Lung (tissue), 12 donors: ENCODE results near the gene GRM4. TPM values are rescaled to one million over a fixed set of nuclear protein-coding genes. Genes with fewer than 3 reads are reported as not detected.

ENCODE experiments used
- ATAC-seq: fragments of 200-7000 bp; cut with Tn5 transposase; one replicate; pipeline ENCODE4 v1.9.1; 2020; ENCODE audit warnings: moderate number of reproducible peaks; ENCODE audit not compliant: insufficient read depth, low FRiP score
- DNase-seq, 3 donors: peaks; one replicate each; pipeline ENCODE4 v3.0.0-alpha.2; 2013 to 2017
- H3K27ac ChIP-seq, 2 donors: one replicate each; pipeline ENCODE4 v1.5.1; 2013; ENCODE audit warnings: mild to moderate bottlenecking in 2 of 2, moderate library complexity in 2 of 2, control low read depth in 1 of 2, inconsistent platforms in 1 of 2, low read depth in 1 of 2, low read length in 1 of 2
- H3K27me3 ChIP-seq, 3 donors: one replicate each; pipeline ENCODE4 v1.5.1; 2013; ENCODE audit warnings: low read length in 2 of 3; ENCODE audit not compliant: control insufficient read depth in 3 of 3, insufficient read depth in 3 of 3
- H3K36me3 ChIP-seq, 4 donors: one replicate each; pipeline ENCODE4 v1.5.1; 2013; ENCODE audit warnings: low read length in 4 of 4, mild to moderate bottlenecking in 1 of 4, moderate library complexity in 1 of 4; ENCODE audit not compliant: control insufficient read depth in 4 of 4, insufficient read depth in 4 of 4
- H3K4me1 ChIP-seq, 5 donors: one replicate each; pipeline ENCODE4 v1.5.1; 2013; ENCODE audit warnings: low read length in 5 of 5, mild to moderate bottlenecking in 2 of 5, moderate library complexity in 1 of 5; ENCODE audit not compliant: control insufficient read depth in 5 of 5, insufficient read depth in 5 of 5
- H3K4me3 ChIP-seq: one replicate; pipeline ENCODE4 v1.5.1; 2013; ENCODE audit warnings: mild to moderate bottlenecking, control low read depth, moderate library complexity
- H3K9ac ChIP-seq, 2 donors: one replicate each; pipeline ENCODE4 v1.5.1; 2013; ENCODE audit warnings: low read length in 2 of 2, control low read depth in 1 of 2; ENCODE audit not compliant: insufficient read depth in 1 of 2
- H3K9me3 ChIP-seq, 4 donors: one replicate each; pipeline ENCODE4 v1.5.1; 2013; ENCODE audit warnings: low read length in 3 of 4, mild to moderate bottlenecking in 1 of 4, moderate library complexity in 1 of 4; ENCODE audit not compliant: control insufficient read depth in 4 of 4, insufficient read depth in 3 of 4
- CTCF ChIP-seq: IDR thresholded peaks from 2 replicates; pipeline ENCODE4 v1.5.1; 2012; ENCODE audit warnings: mild to moderate bottlenecking; ENCODE audit errors: control extremely low read depth, extremely low read depth
- WGBS, 2 donors: extraction: QIAGEN DNeasy Blood & Tissue Kit; methylation state at CpG; one replicate each; pipeline ENCODE4 v1.1.7; 2013; 5-methylcytosine and 5-hydroxymethylcytosine counted together
- polyA plus RNA-seq, 2 donors: library from polyadenylated mRNA; stranded (reverse); fragments of 200-250 nt; gene quantifications; one replicate each; pipeline ENCODE4 v1.2.1, GENCODE V29; 2013
- total RNA-seq, 2 donors: library from RNA; depleted of rRNA in 1 of 2; stranded (reverse); fragments of >200 nt in 1 of 2; gene quantifications; one replicate each; pipeline ENCODE4 v1.2.1, GENCODE V29; 2014 to 2021
- donor health status: control.
- donor health status: control.
- donor health status: Bipolar disorder and iron deficiency.
- donor health status: healthy.
- donor health status: DM: yes; HTN: yes; CAD: no.

GRM4 gene
- total and polyA plus RNA-seq, 4 donors = 0.02 to 0.34 (median 0.09) TPM

GRCh38 chr6:34021554-34022190, 124.2 kb downstream of the GRM4 start:
- Histone ChIP-seq H3K4me1 (peaks cover 0 to 15% (median 0%) of the 10 kb centered on the region in 5 donors), H3K36me3 (no peaks in the 10 kb centered on the region), H3K9me3 (peaks cover 0 to 10% (median 0%) of the 10 kb centered on the region in 4 donors), H3K4me3 (no peak overlapping the region), H3K27ac (no peak overlapping the region), H3K27me3 (no peaks in the 10 kb centered on the region), H3K9ac (no peak overlapping the region)
- DNase-seq = no peak
- 51 to 70% methylated on average over 19 of the region's 19 CpGs for WGBS, 2 donors
- no peak for TF ChIP-seq CTCF
- ATAC-seq = no peak

- no peak for TF ChIP-seq CTCF
Observed at GRCh38 chr6:34020807-34021553, 124.9 kb downstream of the GRM4 start.

GRCh38 chr6:34020278-34020677, 125.6 kb downstream of the GRM4 start:
- 89 to 96% methylated on average over 5 of the region's 5 CpGs for WGBS, 2 donors
- no peak for ATAC-seq
- TF ChIP-seq CTCF = no peak

More at GRCh38 chr6:34020807-34021553, 124.9 kb downstream of the GRM4 start:
- DNase-seq = no peak
- no peak overlapping the region for H3K4me3 ChIP-seq
- peaks cover 0 to 11% (median 0%) of the 10 kb centered on the region in 5 donors for H3K4me1 ChIP-seq
- H3K27ac ChIP-seq = no peak overlapping the region
- H3K9me3 ChIP-seq = peaks cover 0 to 10% (median 0%) of the 10 kb centered on the region in 4 donors
- ATAC-seq = no peak
- no peak overlapping the region for H3K9ac ChIP-seq
- no peaks in the 10 kb centered on the region for H3K36me3 ChIP-seq
- no peaks in the 10 kb centered on the region for H3K27me3 ChIP-seq
- 71 to 85% methylated on average over 17 of the region's 17 CpGs for WGBS, 2 donors

More at GRCh38 chr6:34020278-34020677, 125.6 kb downstream of the GRM4 start:
- H3K4me3 ChIP-seq = no peak overlapping the region
- no peaks in the 10 kb centered on the region for H3K27me3 ChIP-seq
- no peaks in the 10 kb centered on the region for H3K36me3 ChIP-seq
- H3K9ac ChIP-seq = no peak overlapping the region
- no peak overlapping the region for H3K27ac ChIP-seq
- H3K4me1 ChIP-seq = peaks cover 0 to 6% (median 0%) of the 10 kb centered on the region in 5 donors
- no peak for DNase-seq
- peaks cover 0 to 10% (median 0%) of the 10 kb centered on the region in 4 donors for H3K9me3 ChIP-seq
